MV-4-11 (cell line): ENCODE data around the gene SREBF2.
"Not testable (repeated sequence)": the region's sequence is repeated elsewhere in the genome, so short reads cannot be mapped to it uniquely, and the experiment has no call there.

Experiments used
- DNase-seq: peaks from one replicate; lab custom pipeline; 2025; lab: John Stamatoyannopoulos, UW

Gene SREBF2

DNA sequence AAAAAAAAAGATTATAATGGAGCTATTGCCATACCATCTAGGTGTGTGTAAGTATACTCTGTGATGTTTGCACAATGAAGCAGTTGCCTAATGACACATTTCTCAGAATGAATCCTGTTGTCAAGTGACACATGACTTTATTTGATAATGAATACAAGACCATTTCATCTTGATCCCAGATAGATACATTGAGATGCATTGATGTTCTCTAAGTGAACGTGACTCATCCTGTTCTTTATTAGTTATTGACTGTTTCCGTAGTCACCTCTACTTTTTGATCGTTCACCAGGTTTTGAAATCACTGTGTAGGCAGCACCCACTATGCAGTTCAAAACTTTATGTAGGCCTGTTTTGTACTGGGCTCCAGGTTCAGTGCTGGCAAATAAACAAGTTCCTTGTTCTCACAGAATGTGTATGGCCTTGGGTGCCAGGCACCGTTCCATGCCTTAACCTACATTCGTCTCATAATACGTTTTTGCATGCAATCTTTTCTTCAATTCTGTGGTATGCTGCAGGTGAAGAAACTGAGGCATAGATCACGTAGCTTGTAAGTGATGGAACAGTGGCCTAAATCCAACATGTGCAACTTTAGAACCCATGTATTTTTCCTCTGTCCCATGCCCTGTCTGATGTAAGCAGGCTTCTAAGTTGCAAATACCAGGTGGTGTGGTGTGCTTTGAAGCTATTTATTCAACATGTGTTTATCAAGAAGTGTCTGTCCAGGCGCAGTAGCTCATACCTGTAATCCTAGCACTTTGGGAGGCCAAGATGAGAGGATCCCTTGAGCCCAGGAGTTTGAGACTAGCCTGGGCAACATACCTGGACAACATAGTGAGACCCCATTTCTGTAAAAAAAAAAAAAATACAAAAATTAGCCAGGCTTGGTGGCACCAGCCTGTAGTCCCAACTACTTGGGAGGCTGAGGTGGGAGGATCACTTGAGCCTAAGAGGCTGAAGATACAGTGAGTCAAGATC is 10.4 kb downstream of the SREBF2 start:
- DNase-seq: no peak

GRCh38 chr22:41844036-41844435 is 11.1 kb downstream of the SREBF2 start:
- DNase-seq: no peak

GRCh38 chr22:41844513-41844912 is 11.6 kb downstream of the SREBF2 start:
- no peak for DNase-seq

DNA sequence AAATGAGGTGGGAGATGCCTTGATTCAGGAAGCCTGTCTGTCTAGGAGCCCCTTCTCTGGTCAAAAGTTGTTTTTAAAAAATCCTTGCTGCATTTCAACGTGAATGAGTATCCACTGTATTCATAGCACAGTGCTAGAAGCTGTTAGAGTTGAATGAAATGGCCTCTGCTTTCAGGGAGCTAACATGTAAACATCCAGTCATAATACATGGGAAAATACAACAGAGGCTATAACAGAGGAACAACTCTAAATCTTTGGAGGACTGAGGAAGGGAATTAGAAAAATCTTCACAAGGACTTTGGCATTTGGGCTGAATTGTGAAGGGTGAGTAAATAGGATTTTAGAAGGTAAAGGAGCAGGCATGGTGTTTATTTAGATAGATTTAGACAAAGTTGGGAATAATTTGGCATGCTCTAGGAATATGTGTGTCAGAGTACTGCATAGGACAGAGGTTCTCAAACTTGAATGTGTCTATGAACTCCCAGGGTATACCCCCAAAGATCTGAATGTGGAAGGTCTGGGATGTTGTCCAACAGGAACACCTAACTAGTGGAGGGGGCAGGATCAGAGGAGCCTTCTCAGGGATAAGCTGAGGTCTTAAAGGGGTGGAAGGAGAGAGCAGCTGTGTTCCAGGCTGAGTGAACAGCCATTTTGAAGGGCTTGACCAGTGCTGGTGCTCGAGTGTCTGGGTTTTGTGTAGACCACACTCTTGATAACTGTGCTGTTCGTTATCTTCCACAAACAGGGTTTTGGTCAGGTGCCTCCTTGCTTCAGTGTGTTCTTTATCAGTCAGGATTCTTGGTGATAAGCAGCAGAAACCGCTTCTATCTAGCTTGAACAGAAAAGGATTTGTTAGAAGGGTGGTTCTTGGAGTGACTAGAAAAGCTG is 12.7 kb downstream of the SREBF2 start:
- no peak for DNase-seq

GRCh38 chr22:41846268-41846987 is 13.5 kb downstream of the SREBF2 start:
- no peak for DNase-seq

- DNase-seq: no peak
Observed at GRCh38 chr22:41847300-41847699, 14.4 kb downstream of the SREBF2 start.

DNA sequence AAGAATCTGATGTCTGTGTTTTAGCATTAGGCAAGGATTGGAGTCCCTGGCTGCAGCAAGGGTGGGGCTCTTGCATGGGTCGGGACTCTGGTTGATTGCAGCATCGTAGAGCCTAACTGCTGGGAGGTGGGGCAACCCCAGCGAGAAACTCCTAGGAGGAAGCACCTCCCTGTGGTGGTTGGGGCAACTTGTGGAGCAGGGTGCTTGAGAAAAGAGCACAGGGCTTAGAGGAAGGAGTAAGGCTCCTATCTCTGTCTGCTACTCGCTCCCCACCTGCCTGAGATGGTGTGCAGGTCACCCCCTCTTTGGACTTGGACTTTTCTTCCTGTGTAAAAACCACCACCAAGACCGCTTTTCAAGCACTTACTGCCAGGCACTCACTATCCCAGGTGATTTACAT is 15.6 kb downstream of the SREBF2 start:
- peak; percentile 94 for DNase-seq

DNA sequence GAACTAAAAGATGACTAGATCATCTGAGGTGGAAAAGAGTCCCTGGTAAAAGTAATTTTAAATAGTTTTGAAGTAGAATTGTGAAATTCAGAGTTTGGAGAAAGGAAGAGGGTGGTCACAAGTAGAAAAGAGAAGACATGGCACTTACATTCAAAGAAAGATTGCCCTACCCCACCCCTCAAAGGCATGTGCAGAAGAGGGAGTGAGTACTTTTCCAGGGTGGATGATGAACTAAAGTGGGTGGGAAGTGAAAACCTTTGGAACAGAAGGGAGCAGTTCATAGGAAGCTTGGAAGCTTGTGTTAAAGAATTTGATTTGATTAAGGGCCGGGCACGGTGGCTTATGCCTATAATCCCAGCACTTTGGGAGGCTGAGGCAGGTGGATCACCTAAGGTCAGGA is 23.6 kb downstream of the SREBF2 start:
- DNase-seq: no peak

DNA sequence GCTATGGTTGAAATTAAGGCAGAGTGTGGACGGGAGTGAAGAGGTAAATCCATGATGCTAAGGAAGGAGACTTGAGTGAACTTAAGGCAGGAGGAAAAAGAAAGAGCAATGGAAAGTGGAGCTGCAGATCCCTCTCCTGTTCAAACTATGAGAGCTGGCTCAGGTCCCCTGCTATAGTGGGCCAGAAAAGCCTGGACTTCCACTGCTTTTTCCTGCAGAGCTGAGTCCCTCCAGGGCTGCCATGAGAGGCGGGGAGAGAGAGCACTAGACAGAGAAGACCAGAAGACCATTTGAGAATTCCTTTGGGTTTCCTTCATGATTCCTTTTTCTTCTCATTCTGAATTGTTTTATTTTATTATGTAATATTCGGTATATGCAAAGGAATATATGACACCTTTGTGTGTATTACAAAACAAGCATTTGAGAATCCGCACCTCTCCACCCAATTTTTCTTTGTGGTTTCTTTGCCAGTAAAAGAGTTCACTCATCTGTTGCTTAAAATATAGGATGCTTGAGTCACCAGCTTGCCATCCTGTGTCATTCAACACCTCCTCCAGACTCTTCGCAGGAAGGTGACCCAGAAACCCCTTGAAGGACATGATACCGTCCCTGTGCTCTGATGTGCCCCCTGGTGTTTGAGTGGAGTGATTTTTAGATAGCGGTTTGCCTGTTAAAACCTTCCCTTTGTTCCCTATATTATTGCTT is 24.4 kb downstream of the SREBF2 start:
- peak; percentile 84 for DNase-seq

- no peak for DNase-seq
Observed at GRCh38 chr22:41857860-41858199, 24.9 kb downstream of the SREBF2 start.

GRCh38 chr22:41862160-41862529 is 29.2 kb downstream of the SREBF2 start:
- peak; percentile 44 for DNase-seq

- DNase-seq: no peak
Observed at GRCh38 chr22:41862530-41863266, 29.8 kb downstream of the SREBF2 start.

DNA sequence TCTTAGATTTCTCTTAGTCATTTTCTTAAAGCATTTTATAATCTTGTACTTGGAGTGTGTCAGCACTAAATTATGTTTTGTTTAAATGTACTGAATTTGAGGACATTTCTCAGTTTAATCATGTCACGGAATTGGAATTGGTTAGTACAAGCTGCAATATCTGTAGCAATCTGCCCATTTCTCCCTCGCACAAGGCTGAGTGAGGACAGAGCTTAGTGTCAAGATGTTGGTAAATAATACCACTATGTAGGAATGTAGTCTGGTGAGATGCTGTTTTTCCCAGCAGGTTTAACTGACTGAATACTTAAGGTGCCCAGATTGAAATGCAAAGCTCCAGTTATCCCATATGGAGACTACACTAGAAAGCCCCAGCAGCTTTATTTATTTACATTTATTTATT is 30.6 kb downstream of the SREBF2 start:
- no peak for DNase-seq

GRCh38 chr22:41868556-41868955 is 35.7 kb downstream of the SREBF2 start:
- DNase-seq: no peak

GRCh38 chr22:41870081-41870480 is 37.2 kb downstream of the SREBF2 start:
- not testable (repeated sequence) for DNase-seq

- DNase-seq: no peak
Observed at GRCh38 chr22:41870786-41871185, 37.9 kb downstream of the SREBF2 start.

- no peak for DNase-seq
Observed at GRCh38 chr22:41873391-41873790, 40.5 kb downstream of the SREBF2 start.

- DNase-seq: no peak
Observed at GRCh38 chr22:41874090-41874489, 41.2 kb downstream of the SREBF2 start.

DNA sequence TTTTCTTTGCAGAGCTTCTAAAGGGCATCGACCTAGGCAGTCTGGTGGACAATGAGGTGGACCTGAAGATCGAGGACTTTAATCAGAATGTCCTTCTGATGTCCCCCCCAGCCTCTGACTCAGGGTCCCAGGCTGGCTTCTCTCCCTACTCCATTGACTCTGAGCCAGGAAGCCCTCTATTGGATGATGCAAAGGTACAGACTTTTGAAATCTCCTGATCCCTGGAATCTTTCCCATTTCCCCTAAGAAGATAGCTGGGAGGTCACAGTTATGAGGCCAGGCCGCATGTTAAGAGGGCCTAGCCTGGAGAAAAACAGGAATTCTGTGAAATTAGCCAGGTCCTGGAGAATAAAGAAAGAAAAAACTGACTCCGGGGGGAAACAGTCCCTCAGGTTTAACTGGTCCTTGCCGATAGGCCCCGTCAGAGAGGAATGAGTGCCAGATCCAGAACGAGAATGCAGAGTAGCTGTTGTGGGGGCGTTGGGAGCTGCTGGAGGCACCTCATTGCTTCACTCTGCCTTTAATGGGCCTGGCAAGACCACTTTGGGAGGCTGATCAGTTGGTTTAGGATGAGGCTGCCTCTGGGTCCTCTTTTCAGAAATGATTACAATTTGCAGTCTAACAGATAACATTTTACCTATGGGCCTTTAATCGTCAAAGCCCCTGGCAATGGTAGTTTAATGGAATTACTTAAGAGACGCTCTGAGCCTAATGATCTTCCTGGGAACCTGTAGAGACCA is 42.8 kb downstream of the SREBF2 start:
- DNase-seq: no peak

DNA sequence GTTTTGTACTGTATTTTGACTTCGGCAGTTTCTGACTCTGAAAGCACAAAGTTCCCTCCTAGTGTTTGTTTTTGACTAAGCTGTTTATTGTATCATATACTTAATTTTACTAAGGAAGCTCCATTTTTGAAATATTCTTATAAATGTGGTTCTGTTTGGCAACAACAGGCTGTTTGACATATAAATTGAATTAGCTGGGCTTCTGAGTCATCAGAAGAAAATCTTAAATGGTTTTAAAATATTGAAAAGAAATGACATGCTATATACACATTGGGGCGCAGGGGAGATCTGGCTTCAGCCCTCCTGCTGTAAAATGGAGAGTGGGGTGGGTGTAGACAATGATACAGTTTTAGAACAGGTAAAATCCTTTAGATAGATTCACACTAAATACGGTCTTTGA is 43.4 kb downstream of the SREBF2 start:
- no peak for DNase-seq
